PFSK-1 (cell line): ENCODE results near the gene BRWD1.

Experiments
- FOXP2 ChIP-seq: optimal IDR thresholded peaks from 2 replicates; pipeline ENCODE3; 2011; ENCODE audit warnings: borderline replicate concordance, control low read depth, inconsistent platforms; ENCODE audit not compliant: insufficient read depth; ENCODE audit errors: extremely low read length, extremely low read depth
- POLR2AphosphoS5 ChIP-seq: IDR thresholded peaks from 2 replicates; pipeline ENCODE4 v1.6.1; 2012; ENCODE audit warnings: low read depth, mild to moderate bottlenecking, control low read depth, low read length, moderate library complexity
- REST ChIP-seq, 2 experiments: IDR thresholded peaks; 2 replicates each; pipeline versions ENCODE4 v1.6.1 to v1.8.0; 2011 to 2012; ENCODE audit warnings: low read depth in 2 of 2, low read length in 2 of 2, control low read depth in 1 of 2, inconsistent platforms in 1 of 2, mild to moderate bottlenecking in 1 of 2, moderate library complexity in 1 of 2; ENCODE audit not compliant: insufficient read depth in 1 of 2
- SIN3A ChIP-seq: IDR thresholded peaks from 2 replicates; pipeline ENCODE4 v1.6.1; 2012; ENCODE audit warnings: mild to moderate bottlenecking, low read length, moderate library complexity, borderline replicate concordance; ENCODE audit not compliant: insufficient read depth
- TAF1 ChIP-seq: IDR thresholded peaks from 2 replicates; pipeline ENCODE4 v1.6.1; 2012; ENCODE audit warnings: low read length, control low read depth, borderline replicate concordance; ENCODE audit not compliant: insufficient read depth

The BRWD1 gene

GRCh38 chr21:39341249-39341923, 28.0 kb upstream of the BRWD1 start:
- no peak for TF ChIP-seq TAF1
- no peak for TF ChIP-seq SIN3A
- TF ChIP-seq FOXP2: no peak
- TF ChIP-seq POLR2AphosphoS5: no peak
- no peak for TF ChIP-seq REST (IDR thresholded peaks at IDR 0.05; ENCODE audit: insufficient read depth in 1 of 2, low read depth in 2 of 2, low read length in 2 of 2)

DNA sequence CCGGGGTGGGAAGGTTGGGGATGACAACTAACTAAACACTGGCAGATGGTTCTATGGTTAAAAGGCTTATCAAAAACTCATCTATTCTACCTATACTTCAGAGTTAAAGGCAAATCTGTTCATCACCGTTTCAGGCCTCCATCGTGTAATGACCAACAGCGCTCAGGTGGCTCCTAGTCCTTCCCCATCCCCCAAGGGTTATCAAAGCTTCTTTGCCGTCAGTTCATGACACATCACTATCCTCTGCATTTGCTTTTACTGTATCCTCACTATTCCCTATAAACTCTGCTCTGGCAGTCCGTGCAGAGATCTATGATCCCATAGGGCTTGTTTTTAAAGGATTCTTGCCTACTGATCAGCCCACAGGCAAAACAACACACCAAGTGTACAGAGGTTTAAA, 27.3 kb upstream of the BRWD1 start:
- TF ChIP-seq POLR2AphosphoS5 (no peak), REST (IDR thresholded peaks at IDR 0.05; ENCODE audit: insufficient read depth in 1 of 2, low read depth in 2 of 2, low read length in 2 of 2) (no peak), FOXP2 (no peak)

- TF ChIP-seq FOXP2: no peak
- no peak for TF ChIP-seq TAF1
- no peak for TF ChIP-seq SIN3A
- no peak for TF ChIP-seq POLR2AphosphoS5
- TF ChIP-seq REST (IDR thresholded peaks at IDR 0.05; ENCODE audit: insufficient read depth in 1 of 2, low read depth in 2 of 2, low read length in 2 of 2): no peak
Observed at GRCh38 chr21:39339231-39339630, 25.8 kb upstream of the BRWD1 start.

DNA sequence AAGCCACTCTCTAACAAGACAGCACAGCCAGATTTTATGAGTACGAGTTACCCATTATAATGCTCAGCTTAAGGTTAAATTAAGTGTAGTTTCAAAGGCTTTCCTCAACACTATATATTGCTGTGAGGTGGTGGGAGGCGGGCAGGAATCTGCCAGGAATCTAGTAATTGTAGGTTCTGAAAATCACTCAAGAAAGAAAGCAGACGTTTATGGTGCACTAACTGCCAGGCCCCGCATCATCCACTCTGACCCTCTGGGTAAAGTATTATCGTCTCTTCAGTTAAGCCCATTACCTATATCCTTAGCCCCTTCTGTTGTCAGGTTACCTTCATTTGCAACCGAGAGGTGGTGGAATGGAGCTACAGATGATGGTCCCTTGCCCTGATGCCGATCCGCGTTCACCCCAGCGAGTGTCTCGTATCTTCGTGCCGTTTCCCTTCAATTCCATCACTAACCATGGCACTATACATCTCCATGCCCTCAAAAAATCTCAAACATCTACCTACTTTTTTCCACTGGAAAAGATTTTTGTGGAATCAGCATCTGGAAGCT, 23.1 kb upstream of the BRWD1 start:
- no peak for TF ChIP-seq TAF1
- TF ChIP-seq FOXP2: no peak
- no peak for TF ChIP-seq POLR2AphosphoS5
- no peak for TF ChIP-seq REST (IDR thresholded peaks at IDR 0.05; ENCODE audit: insufficient read depth in 1 of 2, low read depth in 2 of 2, low read length in 2 of 2)
- no peak for TF ChIP-seq SIN3A

- TF ChIP-seq FOXP2: no peak
- no peak for TF ChIP-seq POLR2AphosphoS5
- TF ChIP-seq SIN3A: no peak
- no peak for TF ChIP-seq TAF1
Observed at GRCh38 chr21:39334611-39335010, 21.2 kb upstream of the BRWD1 start.
